ENCODE measurements around the gene FAM76A.

DNA sequence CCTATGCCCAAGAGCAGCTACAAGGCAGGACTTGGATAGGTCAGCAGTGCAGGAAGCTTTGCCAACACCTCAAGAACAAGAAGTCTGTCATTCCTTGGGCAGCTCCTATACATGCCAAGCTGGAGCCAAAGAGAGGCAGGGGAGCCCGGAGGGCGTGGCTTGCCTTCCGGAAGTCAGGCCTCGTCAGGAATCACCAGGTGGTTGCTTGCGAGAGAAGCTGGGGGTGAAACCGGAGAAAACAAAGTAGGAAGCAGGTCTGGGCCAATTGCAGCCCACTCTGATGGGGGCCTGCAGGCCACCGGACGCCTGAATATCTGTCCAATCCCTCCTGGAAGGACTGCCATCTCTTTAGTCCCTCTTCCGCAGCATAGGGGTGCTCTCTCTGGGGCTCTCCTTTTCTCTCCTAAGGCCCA lies 794 bp upstream of the FAM76A start:
- TF ChIP-seq, protein P1, sequence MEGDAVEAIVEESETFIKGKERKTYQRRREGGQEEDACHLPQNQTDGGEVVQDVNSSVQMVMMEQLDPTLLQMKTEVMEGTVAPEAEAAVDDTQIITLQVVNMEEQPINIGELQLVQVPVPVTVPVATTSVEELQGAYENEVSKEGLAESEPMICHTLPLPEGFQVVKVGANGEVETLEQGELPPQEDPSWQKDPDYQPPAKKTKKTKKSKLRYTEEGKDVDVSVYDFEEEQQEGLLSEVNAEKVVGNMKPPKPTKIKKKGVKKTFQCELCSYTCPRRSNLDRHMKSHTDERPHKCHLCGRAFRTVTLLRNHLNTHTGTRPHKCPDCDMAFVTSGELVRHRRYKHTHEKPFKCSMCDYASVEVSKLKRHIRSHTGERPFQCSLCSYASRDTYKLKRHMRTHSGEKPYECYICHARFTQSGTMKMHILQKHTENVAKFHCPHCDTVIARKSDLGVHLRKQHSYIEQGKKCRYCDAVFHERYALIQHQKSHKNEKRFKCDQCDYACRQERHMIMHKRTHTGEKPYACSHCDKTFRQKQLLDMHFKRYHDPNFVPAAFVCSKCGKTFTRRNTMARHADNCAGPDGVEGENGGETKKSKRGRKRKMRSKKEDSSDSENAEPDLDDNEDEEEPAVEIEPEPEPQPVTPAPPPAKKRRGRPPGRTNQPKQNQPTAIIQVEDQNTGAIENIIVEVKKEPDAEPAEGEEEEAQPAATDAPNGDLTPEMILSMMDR (IDR thresholded peaks at IDR 0.05): no peak
- no peak for TF ChIP-seq POLR2A (IDR thresholded peaks at IDR 0.05)

Measured in gastroesophageal sphincter (tissue), 3 donors.